ENCODE data around the gene SLC25A18.

The SLC25A18 gene

GRCh38 chr22:17589810-17590375, 26.6 kb downstream of the SLC25A18 start:
- CTCF ChIA-PET, result no interaction called here
- DNase-seq (ENCODE audit: extremely low spot score), result no peak
- no peak for TF ChIP-seq BHLHE40 (IDR thresholded peaks at IDR 0.05; ENCODE audit: borderline replicate concordance)
- TF ChIP-seq ELF4 (IDR thresholded peaks at IDR 0.05), result no peak
- TF ChIP-seq SUZ12 (IDR thresholded peaks at IDR 0.05), result no peak
- POLR2A ChIA-PET, result interaction anchor here (1.1 kb wide), 1 partner anchor 49 kb away, joined by 3 read pairs; no protein-coding TSS in a partner anchor

GRCh38 chr22:17590586-17590985, 27.3 kb downstream of the SLC25A18 start:
- CTCF ChIA-PET, result no interaction called here
- TF ChIP-seq FOXK2 (IDR thresholded peaks at IDR 0.05), result no peak
- TF ChIP-seq ARNT (IDR thresholded peaks at IDR 0.05), result no peak
- TF ChIP-seq BHLHE40 (IDR thresholded peaks at IDR 0.05; ENCODE audit: borderline replicate concordance), result no peak
- TF ChIP-seq FOXA1 (IDR thresholded peaks at IDR 0.05), result no peak
- no peak for TF ChIP-seq SP1 (IDR thresholded peaks at IDR 0.05)
- TF ChIP-seq ELF4 (IDR thresholded peaks at IDR 0.05), result no peak
- TF ChIP-seq NFRKB (IDR thresholded peaks at IDR 0.05), result no peak
- TF ChIP-seq CTBP1 (IDR thresholded peaks at IDR 0.05; ENCODE audit: borderline replicate concordance), result no peak
- no peak for TF ChIP-seq PKNOX1 (IDR thresholded peaks at IDR 0.05)
- no peak for TF ChIP-seq SUZ12 (IDR thresholded peaks at IDR 0.05)
- no peak for TF ChIP-seq TARDBP (IDR thresholded peaks at IDR 0.05)
- TF ChIP-seq FOXM1 (IDR thresholded peaks at IDR 0.05; ENCODE audit: borderline replicate concordance), result no peak
- no peak for TF ChIP-seq HDGF (IDR thresholded peaks at IDR 0.05; ENCODE audit: borderline replicate concordance)
- no peak for TF ChIP-seq L3MBTL2 (conservative IDR thresholded peaks at IDR 0.05)
- no peak for TF ChIP-seq LEF1 (IDR thresholded peaks at IDR 0.05; ENCODE audit: borderline replicate concordance)
- TF ChIP-seq ZNF384 (IDR thresholded peaks at IDR 0.05), result no peak
- POLR2A ChIA-PET, result no interaction called here
- no peak for DNase-seq (ENCODE audit: extremely low spot score)

- DNase-seq (ENCODE audit: extremely low spot score), result no peak
- ChIA-PET CTCF (no interaction called here), POLR2A (no interaction called here)
- TF ChIP-seq FOXM1 (IDR thresholded peaks at IDR 0.05; ENCODE audit: borderline replicate concordance) (no peak), TARDBP (IDR thresholded peaks at IDR 0.05) (no peak), BHLHE40 (IDR thresholded peaks at IDR 0.05; ENCODE audit: borderline replicate concordance) (no peak), NFRKB (IDR thresholded peaks at IDR 0.05) (no peak), HDGF (IDR thresholded peaks at IDR 0.05; ENCODE audit: borderline replicate concordance) (no peak), L3MBTL2 (conservative IDR thresholded peaks at IDR 0.05) (no peak), FOXK2 (IDR thresholded peaks at IDR 0.05) (no peak), SP1 (IDR thresholded peaks at IDR 0.05) (no peak), ZNF384 (IDR thresholded peaks at IDR 0.05) (no peak), PKNOX1 (IDR thresholded peaks at IDR 0.05) (no peak), LEF1 (IDR thresholded peaks at IDR 0.05; ENCODE audit: borderline replicate concordance) (no peak), CTBP1 (IDR thresholded peaks at IDR 0.05; ENCODE audit: borderline replicate concordance) (no peak), ELF4 (IDR thresholded peaks at IDR 0.05) (no peak), SUZ12 (IDR thresholded peaks at IDR 0.05) (no peak)
Measured at GRCh38 chr22:17592201-17592600, 28.9 kb downstream of the SLC25A18 start.

GRCh38 chr22:17596226-17596625, 32.9 kb downstream of the SLC25A18 start:
- no peak for TF ChIP-seq SP1 (IDR thresholded peaks at IDR 0.05)
- TF ChIP-seq FOXA1 (IDR thresholded peaks at IDR 0.05), result no peak
- TF ChIP-seq TARDBP (IDR thresholded peaks at IDR 0.05), result no peak
- TF ChIP-seq L3MBTL2 (conservative IDR thresholded peaks at IDR 0.05), result no peak
- TF ChIP-seq LEF1 (IDR thresholded peaks at IDR 0.05; ENCODE audit: borderline replicate concordance), result no peak
- TF ChIP-seq ZNF384 (IDR thresholded peaks at IDR 0.05), result no peak
- TF ChIP-seq ELF4 (IDR thresholded peaks at IDR 0.05), result no peak
- no peak for TF ChIP-seq NFRKB (IDR thresholded peaks at IDR 0.05)
- TF ChIP-seq CTBP1 (IDR thresholded peaks at IDR 0.05; ENCODE audit: borderline replicate concordance), result no peak
- no peak for DNase-seq (ENCODE audit: extremely low spot score)
- CTCF ChIA-PET, result no interaction called here
- POLR2A ChIA-PET, result no interaction called here

- ChIA-PET CTCF (interaction anchor here (0.8 to 1.6 kb wide), 2 partner anchors 9 to 425 kb away, joined by 3 read pairs; no protein-coding TSS in a partner anchor), POLR2A (no interaction called here)
- TF ChIP-seq FOXA1 (IDR thresholded peaks at IDR 0.05), result no peak
- no peak for TF ChIP-seq FOXK2 (IDR thresholded peaks at IDR 0.05)
- DNase-seq (ENCODE audit: extremely low spot score), result no peak
Measured at GRCh38 chr22:17597217-17597616, 33.9 kb downstream of the SLC25A18 start.

GRCh38 chr22:17598318-17598717, 35.0 kb downstream of the SLC25A18 start:
- TF ChIP-seq LEF1 (IDR thresholded peaks at IDR 0.05; ENCODE audit: borderline replicate concordance) (no peak), SP1 (IDR thresholded peaks at IDR 0.05) (no peak), ARNT (IDR thresholded peaks at IDR 0.05) (no peak), HDGF (IDR thresholded peaks at IDR 0.05; ENCODE audit: borderline replicate concordance) (no peak), FOXA1 (IDR thresholded peaks at IDR 0.05) (no peak), ELF4 (IDR thresholded peaks at IDR 0.05) (no peak), NFRKB (IDR thresholded peaks at IDR 0.05) (no peak), ZNF384 (IDR thresholded peaks at IDR 0.05) (no peak), CTBP1 (IDR thresholded peaks at IDR 0.05; ENCODE audit: borderline replicate concordance) (no peak), FOXK2 (IDR thresholded peaks at IDR 0.05) (no peak)
- DNase-seq (ENCODE audit: extremely low spot score), result no peak
- CTCF ChIA-PET, result interaction anchor here (1.6 kb wide), 1 partner anchor 8 kb away, joined by 3 read pairs; no protein-coding TSS in a partner anchor
- POLR2A ChIA-PET, result no interaction called here

- CTCF ChIA-PET, result no interaction called here
- POLR2A ChIA-PET, result no interaction called here
- DNase-seq (ENCODE audit: extremely low spot score), result no peak
- TF ChIP-seq TARDBP (IDR thresholded peaks at IDR 0.05) (no peak), FOXK2 (IDR thresholded peaks at IDR 0.05) (no peak), PKNOX1 (IDR thresholded peaks at IDR 0.05) (no peak), FOXM1 (IDR thresholded peaks at IDR 0.05; ENCODE audit: borderline replicate concordance) (no peak), ZNF384 (IDR thresholded peaks at IDR 0.05) (no peak), LEF1 (IDR thresholded peaks at IDR 0.05; ENCODE audit: borderline replicate concordance) (no peak), BHLHE40 (IDR thresholded peaks at IDR 0.05; ENCODE audit: borderline replicate concordance) (no peak), FOXA1 (IDR thresholded peaks at IDR 0.05) (no peak)
Measured at GRCh38 chr22:17601031-17601430, 37.7 kb downstream of the SLC25A18 start.
